OCI-LY3 (cell line): ENCODE data around the gene CMSS1.

ENCODE experiments used
- CTCF ChIP-seq: fragments of 200-600, 300-600 bp; sonication (generic); IDR thresholded peaks from 2 replicates; pipeline ENCODE4 v1.5.1; 2014; ENCODE audit warnings: antibody characterized with exemption, low read length, low read depth
- EZH2phosphoT487 ChIP-seq: fragments of 200-600 bp; shearing (Covaris generic); IDR thresholded peaks from 2 replicates; pipeline ENCODE4 v1.6.1; 2018; ENCODE audit warnings: antibody characterized with exemption, mixed run types, low read depth

GRCh38 chr3:99865321-99865720 is 47.7 kb downstream of the CMSS1 start:
- TF ChIP-seq CTCF (no peak), EZH2phosphoT487 (no peak)
